Measurements from ENCODE around the gene PLEKHA6.

DNA sequence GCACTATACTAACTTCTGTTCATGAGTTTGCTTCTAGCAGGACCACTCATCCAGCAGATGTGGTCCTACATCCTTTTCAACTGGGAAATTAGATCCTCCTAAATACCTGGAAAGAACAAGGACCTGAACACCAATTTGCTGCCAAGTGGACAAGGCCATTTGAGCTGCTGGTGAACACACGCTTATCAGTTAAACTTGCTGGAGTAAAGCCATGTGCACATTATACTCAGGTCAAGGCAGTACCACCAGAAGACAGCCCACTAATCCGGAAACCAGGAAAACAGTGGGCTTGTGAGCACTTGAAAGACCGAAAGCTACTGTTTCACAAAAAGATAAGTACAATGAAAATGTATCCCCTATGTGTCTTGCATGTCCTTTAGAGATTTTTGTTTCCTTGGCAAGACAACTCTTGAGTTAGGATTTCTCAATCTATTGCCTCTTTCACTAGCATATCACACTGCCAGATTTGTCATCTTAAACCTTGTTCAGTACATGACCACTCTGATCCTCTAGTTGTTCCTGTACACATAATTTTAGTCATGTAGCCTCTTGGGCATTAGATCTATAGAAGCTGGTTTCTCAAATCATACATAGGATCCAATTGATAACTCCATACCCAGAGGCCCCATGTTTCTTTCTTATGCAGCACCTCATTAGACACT is 189.1 kb downstream of the PLEKHA6 start:
- TF ChIP-seq, protein P1, sequence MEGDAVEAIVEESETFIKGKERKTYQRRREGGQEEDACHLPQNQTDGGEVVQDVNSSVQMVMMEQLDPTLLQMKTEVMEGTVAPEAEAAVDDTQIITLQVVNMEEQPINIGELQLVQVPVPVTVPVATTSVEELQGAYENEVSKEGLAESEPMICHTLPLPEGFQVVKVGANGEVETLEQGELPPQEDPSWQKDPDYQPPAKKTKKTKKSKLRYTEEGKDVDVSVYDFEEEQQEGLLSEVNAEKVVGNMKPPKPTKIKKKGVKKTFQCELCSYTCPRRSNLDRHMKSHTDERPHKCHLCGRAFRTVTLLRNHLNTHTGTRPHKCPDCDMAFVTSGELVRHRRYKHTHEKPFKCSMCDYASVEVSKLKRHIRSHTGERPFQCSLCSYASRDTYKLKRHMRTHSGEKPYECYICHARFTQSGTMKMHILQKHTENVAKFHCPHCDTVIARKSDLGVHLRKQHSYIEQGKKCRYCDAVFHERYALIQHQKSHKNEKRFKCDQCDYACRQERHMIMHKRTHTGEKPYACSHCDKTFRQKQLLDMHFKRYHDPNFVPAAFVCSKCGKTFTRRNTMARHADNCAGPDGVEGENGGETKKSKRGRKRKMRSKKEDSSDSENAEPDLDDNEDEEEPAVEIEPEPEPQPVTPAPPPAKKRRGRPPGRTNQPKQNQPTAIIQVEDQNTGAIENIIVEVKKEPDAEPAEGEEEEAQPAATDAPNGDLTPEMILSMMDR (IDR thresholded peaks at IDR 0.05; ENCODE audit: low read length) = no peak
- TF ChIP-seq EZH2phosphoT487 (IDR thresholded peaks at IDR 0.05; ENCODE audit: low read length) (no peak), EZH2 (optimal IDR thresholded peaks at IDR 0.05; ENCODE audit: low read depth, low read length) (no peak)

All from MM.1S (cell line).